Psoas muscle (tissue), 8 donors: ENCODE data around the gene UBE3C. TPM values are rescaled to one million over a fixed set of nuclear protein-coding genes. Genes with fewer than 3 reads are reported as not detected.

Experiments
- ATAC-seq, 4 donors: fragments of 200-7000 bp; cut with Tn5 transposase; one replicate each; pipeline ENCODE4 v1.9.1; 2020; ENCODE audit warnings: moderate library complexity in 3 of 4, mild to moderate bottlenecking in 2 of 4
- DNase-seq, 2 donors: peaks; one replicate each; pipeline ENCODE4 v3.0.0-alpha.2; 2020
- H3K27ac ChIP-seq: fragments of 200-600 bp; one replicate; pipeline ENCODE4 v1.8.0; 2022
- H3K27me3 ChIP-seq, 3 donors: fragments of 200-600 bp in 1 of 3; one replicate each; pipeline versions ENCODE4 v1.6.1 to v1.8.0; 2013 to 2022; ENCODE audit warnings: low read length in 2 of 3, mild to moderate bottlenecking in 2 of 3, moderate library complexity in 1 of 3; ENCODE audit not compliant: insufficient read depth in 3 of 3
- H3K36me3 ChIP-seq, 2 donors: fragments of 200-600 bp in 1 of 2; one replicate each; pipeline versions ENCODE4 v1.6.1 to v1.8.0; 2013 to 2022; ENCODE audit warnings: low read depth in 1 of 2, mild to moderate bottlenecking in 1 of 2, moderate library complexity in 1 of 2; ENCODE audit not compliant: insufficient read depth in 1 of 2
- H3K4me1 ChIP-seq: fragments of 200-600 bp; one replicate; pipeline ENCODE4 v1.8.0; 2022
- H3K4me3 ChIP-seq: fragments of 200-600 bp; one replicate; pipeline ENCODE4 v1.8.0; 2022; ENCODE audit warnings: mild to moderate bottlenecking
- H3K9me3 ChIP-seq: fragments of 200-600 bp; one replicate; pipeline ENCODE4 v1.8.0; 2022
- CTCF ChIP-seq: fragments of 200-600 bp; IDR thresholded peaks from one replicate; pipeline ENCODE4 v1.8.0; 2022; ENCODE audit warnings: antibody characterized with exemption
- WGBS, 3 donors: extraction: QIAGEN DNeasy Blood & Tissue Kit; methylation state at CpG; one replicate each; pipeline versions ENCODE4 v1.1.6 to v1.1.7; 2013; 5-methylcytosine and 5-hydroxymethylcytosine counted together
- intact Hi-C, 2 donors: fragments of 100-400 bp; cut with DNase I; formaldehyde crosslinking; loops; one replicate each; pipeline versions ENCODE4 v1.11.0 to v1.14.2; 2022
- polyA plus RNA-seq, 3 donors: library from polyadenylated mRNA; stranded (reverse); fragments of 200-250 nt; gene quantifications; one replicate each; pipeline ENCODE4 v1.2.3, GENCODE V29; 2013
- total RNA-seq, 4 donors: library from RNA; stranded (reverse); fragmentation: NEBNext Ultra II Directional in 2 of 4; extraction: Animal tissue kit (Norgen Biotek cat#: 25700) in 2 of 4; gene quantifications; one replicate each; pipeline versions ENCODE4 v1.2.1 to v1.2.4, GENCODE V29; 2021 to 2023
- donor health status: healthy with polysubstance abuse.
- donor health status: DM: no; HTN: no; CAD: no; lungs with moderate emphysema.
- donor health status: Bipolar disorder and iron deficiency.
- donor health status: healthy.
- donor health status: DM: yes; HTN: yes; CAD: no.
- donor health status: DM: no; HTN: no; CAD: no.
- donor health status: DM: no; HTN: no; CAD: no.
- donor health status: DM: yes; HTN: yes; CAD: no.

The UBE3C gene
- total and polyA plus RNA-seq, 7 donors: 31.9 to 94.2 (median 60.2) TPM

- Histone ChIP-seq H3K27ac (no peak overlapping the region), H3K4me1 (no peaks in the 10 kb centered on the region), H3K27me3 (no peaks in the 10 kb centered on the region), H3K36me3 (no peaks in the 10 kb centered on the region), H3K4me3 (no peak overlapping the region), H3K9me3 (no peaks in the 10 kb centered on the region)
- DNase-seq (no peak), ATAC-seq (no peak)
- intact Hi-C loops: no loop called here
- TF ChIP-seq CTCF: no peak
- WGBS, 3 donors: 72 to 86% (median 85%) methylated on average over 12 of the region's 12 CpGs
Observed at GRCh38 chr7:157122800-157123495, 15.8 kb upstream of the UBE3C start.

- intact Hi-C loops: no loop called here
- 77 to 84% (median 79%) methylated on average over 15 of the region's 15 CpGs for WGBS, 3 donors
Observed at GRCh38 chr7:157124690-157125089, 14.0 kb upstream of the UBE3C start.

GRCh38 chr7:157125376-157126223, 13.1 kb upstream of the UBE3C start:
- no peaks in the 10 kb centered on the region for H3K9me3 ChIP-seq
- H3K27ac ChIP-seq: no peak overlapping the region
- DNase-seq: no peak
- H3K4me3 ChIP-seq: no peak overlapping the region
- no peaks in the 10 kb centered on the region for H3K4me1 ChIP-seq
- peaks cover 0 to 15% (median 0%) of the 10 kb centered on the region in 3 donors for H3K27me3 ChIP-seq
- no peak for ATAC-seq
- intact Hi-C loops: no loop called here
- no peaks in the 10 kb centered on the region for H3K36me3 ChIP-seq
- TF ChIP-seq CTCF: no peak
- WGBS, 3 donors: 74 to 81% (median 79%) methylated on average over 26 of the region's 26 CpGs

More at GRCh38 chr7:157124690-157125089, 14.0 kb upstream of the UBE3C start:
- H3K27ac ChIP-seq: no peak overlapping the region
- ATAC-seq (no peak), DNase-seq (no peak)
- no peak for TF ChIP-seq CTCF
- no peaks in the 10 kb centered on the region for H3K4me1 ChIP-seq
- no peak overlapping the region for H3K4me3 ChIP-seq
- H3K36me3 ChIP-seq: no peaks in the 10 kb centered on the region
- H3K27me3 ChIP-seq: peaks cover 0 to 6% (median 0%) of the 10 kb centered on the region in 3 donors
- H3K9me3 ChIP-seq: no peaks in the 10 kb centered on the region

GRCh38 chr7:157126921-157127320, 11.8 kb upstream of the UBE3C start:
- WGBS, 3 donors: 81 to 90% (median 82%) methylated on average over 11 of the region's 11 CpGs
- no peaks in the 10 kb centered on the region for H3K9me3 ChIP-seq
- H3K27ac ChIP-seq: no peak overlapping the region
- peaks cover 0 to 20% (median 2%) of the 10 kb centered on the region in 3 donors for H3K27me3 ChIP-seq
- DNase-seq (no peak), ATAC-seq (no peak)
- no peaks in the 10 kb centered on the region for H3K4me1 ChIP-seq
- H3K36me3 ChIP-seq: no peaks in the 10 kb centered on the region
- TF ChIP-seq CTCF: no peak
- H3K4me3 ChIP-seq: no peak overlapping the region
- intact Hi-C loops: no loop called here
